Kidney (tissue), 14 donors: ENCODE data around the gene SH3D19. TPM values are rescaled to one million over a fixed set of nuclear protein-coding genes. Genes with fewer than 3 reads are reported as not detected.

Experiments
- DNase-seq, 5 donors: peaks; one replicate each; pipeline ENCODE4 v3.0.0-alpha.2; 2013 to 2020
- FAIRE-seq: peaks from 2 replicates; lab custom pipeline; 2012; peaks lifted over from hg19 to GRCh38; lab: Jason Lieb, UNC
- H3K27ac ChIP-seq, 2 donors: one replicate each; pipeline ENCODE4 v1.7.0; 2013; ENCODE audit warnings: low read depth in 2 of 2, low read length in 2 of 2, inconsistent platforms in 1 of 2
- H3K27me3 ChIP-seq: one replicate; pipeline ENCODE4 v1.7.1; 2013; ENCODE audit warnings: low read length, inconsistent platforms; ENCODE audit not compliant: control insufficient read depth, insufficient read depth
- H3K36me3 ChIP-seq, 3 donors: one replicate each; pipeline versions ENCODE4 v1.7.0 to v1.7.1; 2013; ENCODE audit warnings: low read length in 3 of 3, control low read depth in 1 of 3, inconsistent platforms in 1 of 3; ENCODE audit not compliant: insufficient read depth in 3 of 3, control insufficient read depth in 2 of 3
- H3K4me1 ChIP-seq, 3 donors: one replicate each; pipeline versions ENCODE4 v1.7.0 to v1.7.1; 2013; ENCODE audit warnings: low read length in 3 of 3, inconsistent platforms in 1 of 3, low read depth in 1 of 3; ENCODE audit not compliant: control insufficient read depth in 2 of 3, insufficient read depth in 2 of 3
- H3K4me3 ChIP-seq, 3 donors: one replicate each; pipeline versions ENCODE4 v1.7.0 to v1.8.1; 2013; ENCODE audit warnings: low read length in 3 of 3, control low read depth in 1 of 3, inconsistent platforms in 1 of 3
- H3K9ac ChIP-seq, 3 donors: one replicate each; pipeline versions ENCODE4 v1.7.0 to v1.7.1; 2013; ENCODE audit warnings: low read length in 3 of 3, control low read depth in 1 of 3, inconsistent platforms in 1 of 3
- H3K9me3 ChIP-seq, 3 donors: one replicate each; pipeline versions ENCODE4 v1.7.0 to v1.7.1; 2013; ENCODE audit warnings: low read length in 3 of 3, control low read depth in 1 of 3, inconsistent platforms in 1 of 3; ENCODE audit not compliant: control insufficient read depth in 2 of 3, insufficient read depth in 1 of 3
- intact Hi-C: fragments of 100-400 bp; cut with DNase I; formaldehyde crosslinking; loops from one replicate; pipeline ENCODE4 v1.11.1; 2022
- polyA plus RNA-seq: library from polyadenylated mRNA; stranded (reverse); fragments of 350-450 nt; fragmentation: Illumina TruSeq; extraction: RNeasy Lipid Tissue Mini Kit (QIAGEN cat#74804); gene quantifications from one replicate; pipeline ENCODE4 v1.2.3, GENCODE V29; 2014; ENCODE audit warnings: low read depth, low replicate concordance; ENCODE audit not compliant: insufficient read depth
- total RNA-seq: library from RNA; stranded (reverse); fragmentation: NEBNext Ultra II Directional; extraction: Animal tissue kit (Norgen Biotek cat#: 25700); gene quantifications from one replicate; pipeline ENCODE4 v1.2.1, GENCODE V29; 2021
- TF ChIP-seq, protein P1 (sequence below): IDR thresholded peaks from 3 replicates; pipeline ENCODE4 v1.5.1; 2012; ENCODE audit warnings: mild to moderate bottlenecking, moderate library complexity, borderline replicate concordance; ENCODE audit not compliant: insufficient read depth; ENCODE audit errors: extremely low read depth
- donor health status: control.
- donor health status: control.
- donor health status: control.
- donor health status: control.
- donor health status: control.
- donor health status: DM: yes; HTN: yes; CAD: no.
- donor health status: Normal renal cell carcinoma (clear cell type).

Gene SH3D19
- total and polyA plus RNA-seq, 2 donors from 2014 or later: 13.6 to 36.8 TPM

DNA sequence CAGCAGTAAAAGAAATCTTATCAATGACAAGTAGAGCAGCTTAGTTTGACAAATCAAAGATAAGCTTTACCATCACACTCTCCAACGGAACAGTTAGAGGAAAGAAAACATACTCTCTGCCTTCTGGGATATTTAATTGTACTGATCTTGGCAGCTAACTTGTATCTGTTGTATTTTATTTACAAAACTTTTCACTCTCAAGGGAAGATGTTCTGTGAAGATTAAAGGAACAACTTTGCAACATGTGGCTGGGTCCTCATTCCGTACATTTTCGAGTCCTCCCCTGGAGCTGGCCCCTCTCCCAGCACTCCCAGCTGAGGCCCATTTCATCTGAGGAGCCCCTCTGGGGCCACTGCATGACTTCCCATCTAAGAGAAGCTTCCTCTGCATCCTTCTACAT is 151.5 kb downstream of the SH3D19 start:
- Histone ChIP-seq H3K27me3 (no peaks in the 10 kb centered on the region), H3K4me3 (no peak overlapping the region), H3K4me1 (peaks cover 0 to 5% (median 0%) of the 10 kb centered on the region in 3 donors), H3K27ac (no peak overlapping the region), H3K9me3 (no peaks in the 10 kb centered on the region), H3K9ac (no peak overlapping the region), H3K36me3 (peaks cover 2 to 26% (median 15%) of the 10 kb centered on the region in 3 donors)
- DNase-seq (peak in 4 of 5 donors; percentile 12 to 78 (median 36)), FAIRE-seq (no peak)
- TF ChIP-seq, protein P1, sequence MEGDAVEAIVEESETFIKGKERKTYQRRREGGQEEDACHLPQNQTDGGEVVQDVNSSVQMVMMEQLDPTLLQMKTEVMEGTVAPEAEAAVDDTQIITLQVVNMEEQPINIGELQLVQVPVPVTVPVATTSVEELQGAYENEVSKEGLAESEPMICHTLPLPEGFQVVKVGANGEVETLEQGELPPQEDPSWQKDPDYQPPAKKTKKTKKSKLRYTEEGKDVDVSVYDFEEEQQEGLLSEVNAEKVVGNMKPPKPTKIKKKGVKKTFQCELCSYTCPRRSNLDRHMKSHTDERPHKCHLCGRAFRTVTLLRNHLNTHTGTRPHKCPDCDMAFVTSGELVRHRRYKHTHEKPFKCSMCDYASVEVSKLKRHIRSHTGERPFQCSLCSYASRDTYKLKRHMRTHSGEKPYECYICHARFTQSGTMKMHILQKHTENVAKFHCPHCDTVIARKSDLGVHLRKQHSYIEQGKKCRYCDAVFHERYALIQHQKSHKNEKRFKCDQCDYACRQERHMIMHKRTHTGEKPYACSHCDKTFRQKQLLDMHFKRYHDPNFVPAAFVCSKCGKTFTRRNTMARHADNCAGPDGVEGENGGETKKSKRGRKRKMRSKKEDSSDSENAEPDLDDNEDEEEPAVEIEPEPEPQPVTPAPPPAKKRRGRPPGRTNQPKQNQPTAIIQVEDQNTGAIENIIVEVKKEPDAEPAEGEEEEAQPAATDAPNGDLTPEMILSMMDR: no peak
- intact Hi-C loops: no loop called here

DNA sequence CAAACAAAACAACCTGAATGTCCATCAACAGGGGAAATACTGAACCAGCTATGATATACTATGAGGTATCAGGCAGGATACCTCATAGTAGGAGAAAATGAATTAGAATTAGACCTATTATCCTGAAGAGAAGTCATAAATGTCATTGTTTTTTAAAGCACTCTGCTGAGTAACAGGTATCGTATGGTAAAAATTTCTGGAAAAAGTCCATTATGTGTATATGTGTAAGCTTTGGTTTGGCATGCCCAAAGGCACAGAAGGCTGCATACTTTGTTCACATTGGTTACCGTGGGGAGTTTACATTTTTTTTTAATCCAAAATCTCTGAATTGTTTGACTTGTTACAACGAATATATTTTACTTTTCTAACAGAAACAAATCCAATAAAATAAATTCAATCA is 155.5 kb downstream of the SH3D19 start:
- FAIRE-seq: no peak
- no peak overlapping the region for H3K9ac ChIP-seq
- H3K4me3 ChIP-seq: no peak overlapping the region
- peaks cover 2 to 13% (median 3%) of the 10 kb centered on the region in 3 donors for H3K36me3 ChIP-seq
- DNase-seq: no peak
- no peak overlapping the region for H3K27ac ChIP-seq
- H3K4me1 ChIP-seq: peaks cover 0 to 8% (median 4%) of the 10 kb centered on the region in 3 donors
- no peaks in the 10 kb centered on the region for H3K9me3 ChIP-seq
- H3K27me3 ChIP-seq: no peaks in the 10 kb centered on the region
- intact Hi-C loops: no loop called here
- TF ChIP-seq, protein P1: no peak

DNA sequence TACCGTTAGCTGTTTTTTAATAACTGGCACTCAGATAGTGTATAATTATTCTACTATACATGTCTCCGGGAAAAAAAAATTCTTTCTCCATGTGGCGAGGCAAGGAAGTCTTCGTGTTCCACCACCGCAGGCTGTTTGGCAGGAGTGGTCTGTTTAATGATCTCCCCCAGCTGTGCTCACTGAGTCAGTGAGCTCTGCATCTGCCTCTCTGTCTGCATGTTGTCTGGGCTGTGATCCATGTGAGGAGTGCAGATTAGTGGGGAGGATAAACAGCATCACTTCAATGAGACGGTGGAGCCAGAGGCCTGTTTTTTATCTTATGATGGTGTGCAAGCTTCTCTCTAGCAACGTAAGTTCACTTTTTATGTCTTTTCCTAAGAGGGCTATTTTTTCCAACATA is 156.2 kb downstream of the SH3D19 start:
- Histone ChIP-seq H3K27ac (no peak overlapping the region), H3K4me1 (peaks cover 0 to 8% (median 4%) of the 10 kb centered on the region in 3 donors), H3K9ac (no peak overlapping the region), H3K4me3 (no peak overlapping the region), H3K36me3 (peaks cover 0 to 6% (median 2%) of the 10 kb centered on the region in 3 donors), H3K9me3 (no peaks in the 10 kb centered on the region), H3K27me3 (no peaks in the 10 kb centered on the region)
- DNase-seq (peak; percentile 48 to 84 (median 60)), FAIRE-seq (no peak)
- TF ChIP-seq, protein P1: no peak
- intact Hi-C loops: no loop called here

DNA sequence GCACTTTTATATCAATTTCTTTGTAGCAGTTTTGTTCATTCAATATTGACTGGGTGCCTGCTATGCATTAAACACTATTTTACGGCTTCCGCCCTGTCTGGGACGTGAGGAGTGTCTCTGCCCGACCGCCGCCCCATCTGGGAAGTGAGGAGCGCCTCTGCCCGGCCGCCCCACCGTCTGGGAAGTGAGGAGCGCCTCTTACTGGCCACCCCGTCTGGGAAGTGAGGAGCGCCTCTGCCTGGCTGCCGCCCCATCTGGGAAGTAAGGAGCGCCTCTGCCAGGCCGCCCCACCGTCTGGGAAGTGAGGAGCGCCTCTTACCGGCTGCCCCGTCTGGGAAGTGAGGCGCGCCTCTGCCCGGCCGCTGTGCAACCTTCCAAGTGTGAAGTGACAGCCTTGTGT is 157.8 kb downstream of the SH3D19 start:
- Histone ChIP-seq H3K36me3 (peaks cover 0 to 3% (median under 1%) of the 10 kb centered on the region in 3 donors), H3K27me3 (no peaks in the 10 kb centered on the region), H3K4me3 (no peak overlapping the region), H3K27ac (no peak overlapping the region), H3K4me1 (peaks cover 0 to 8% (median 4%) of the 10 kb centered on the region in 3 donors), H3K9ac (no peak overlapping the region), H3K9me3 (no peaks in the 10 kb centered on the region)
- TF ChIP-seq, protein P1: no peak
- intact Hi-C loops: no loop called here
- FAIRE-seq (no peak), DNase-seq (no peak)
